ENCODE results near the gene RSPO4.

RSPO4 gene

GRCh38 chr20:940926-941325 is 61.2 kb downstream of the RSPO4 start:
- no peak for FAIRE-seq

- FAIRE-seq, result no peak
Measured at GRCh38 chr20:939606-940005, 62.5 kb downstream of the RSPO4 start.

- no peak for FAIRE-seq
Measured at GRCh38 chr20:934186-934840, 67.8 kb downstream of the RSPO4 start.

DNA sequence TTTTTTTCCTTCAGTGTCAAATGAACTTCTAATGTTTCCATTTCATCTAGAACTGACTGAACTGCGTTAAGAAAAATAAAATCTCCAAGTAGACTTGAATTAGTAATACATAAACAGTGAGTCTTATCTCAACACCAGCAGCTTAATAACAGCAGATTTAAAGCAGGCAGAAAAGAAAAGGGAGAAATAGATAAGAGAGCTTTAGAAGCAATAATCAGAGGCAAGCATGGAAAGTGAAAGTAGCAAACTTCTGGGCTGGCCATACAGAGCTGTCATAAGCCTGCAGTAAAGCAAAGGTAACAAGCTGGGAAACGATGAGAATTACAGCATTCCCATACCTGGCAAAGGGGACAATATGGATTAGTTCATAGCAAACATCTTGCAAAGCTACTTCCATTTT is 69.1 kb downstream of the RSPO4 start:
- no peak for FAIRE-seq

- FAIRE-seq, result no peak
Measured at GRCh38 chr20:931401-931800, 70.7 kb downstream of the RSPO4 start.

- FAIRE-seq, result no peak
Measured at GRCh38 chr20:926670-927069, 75.4 kb downstream of the RSPO4 start.

GRCh38 chr20:925516-925915 is 76.6 kb downstream of the RSPO4 start:
- FAIRE-seq, result no peak

DNA sequence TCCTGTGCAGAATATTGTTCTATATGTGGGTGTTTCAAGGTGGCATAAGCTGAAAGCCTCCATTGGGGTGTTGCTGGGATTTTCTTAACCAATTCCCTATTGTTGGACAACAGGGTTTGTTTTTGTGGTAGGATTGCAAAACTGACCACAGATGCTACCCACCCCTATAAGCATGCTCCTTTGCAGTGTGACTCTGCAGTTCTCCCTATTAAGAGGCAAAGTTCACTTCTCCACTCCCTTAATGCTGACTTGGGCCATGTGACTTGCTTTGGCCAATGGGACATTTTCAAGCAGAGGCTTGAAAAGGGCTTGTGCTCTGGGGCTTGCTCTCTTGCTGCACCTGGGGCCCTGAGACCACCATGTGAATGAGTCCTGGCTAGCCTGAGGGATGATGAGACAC is 77.5 kb downstream of the RSPO4 start:
- FAIRE-seq, result no peak

GRCh38 chr20:922781-923180 is 79.3 kb downstream of the RSPO4 start:
- no peak for FAIRE-seq

DNA sequence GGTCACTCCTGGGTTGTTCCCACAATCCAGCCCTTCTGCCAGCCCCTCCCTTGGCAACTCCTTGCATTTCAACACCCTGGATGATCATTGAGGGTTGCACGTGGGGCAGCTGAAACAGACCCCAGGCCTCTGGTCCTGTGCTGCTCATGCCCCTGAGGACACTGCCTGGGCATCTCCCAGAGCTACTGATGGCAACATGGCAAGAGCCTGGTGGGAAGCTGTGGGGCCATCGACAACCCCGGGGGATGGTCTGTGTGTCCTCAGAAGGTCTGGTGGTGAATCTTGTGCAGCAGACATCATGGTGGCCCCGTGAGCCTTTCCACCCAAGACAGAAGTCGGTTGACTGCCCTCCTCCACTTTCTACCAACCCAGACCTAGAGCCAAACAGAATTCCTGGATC is 81.0 kb downstream of the RSPO4 start:
- no peak for FAIRE-seq

- FAIRE-seq, result no peak
Measured at GRCh38 chr20:920311-920710, 81.8 kb downstream of the RSPO4 start.

GRCh38 chr20:919491-919916 is 82.6 kb downstream of the RSPO4 start:
- FAIRE-seq, result no peak

GRCh38 chr20:917416-917815 is 84.7 kb downstream of the RSPO4 start:
- FAIRE-seq, result no peak

DNA sequence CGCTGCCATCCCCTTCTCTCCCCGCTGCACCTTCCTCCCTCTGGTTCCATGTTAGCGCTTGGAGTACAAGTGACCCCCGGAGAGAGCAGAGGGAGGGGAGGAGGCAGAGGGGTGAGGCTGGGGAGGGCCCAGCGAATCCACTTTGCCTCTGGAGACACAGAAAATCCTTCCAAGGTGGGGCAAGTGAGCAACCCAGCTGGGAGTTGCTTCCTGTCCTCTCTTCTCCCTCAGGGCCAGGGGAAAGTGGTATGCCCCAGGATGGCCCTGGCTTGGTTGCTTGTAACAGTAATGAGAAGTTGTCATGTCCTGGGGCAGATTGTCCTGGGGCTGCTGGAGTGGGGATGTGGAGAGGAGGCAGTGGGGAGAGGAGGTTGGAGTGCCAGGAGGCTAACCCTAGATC is 85.3 kb downstream of the RSPO4 start:
- FAIRE-seq, result no peak

- no peak for FAIRE-seq
Measured at GRCh38 chr20:916125-916799, 85.8 kb downstream of the RSPO4 start, which contains the start of gene ANGPT4. Gene ANGPT4, minus strand, starts transcription at chr20:916334. Its CDS starts 120 bp downstream, at chr20:916214.

DNA sequence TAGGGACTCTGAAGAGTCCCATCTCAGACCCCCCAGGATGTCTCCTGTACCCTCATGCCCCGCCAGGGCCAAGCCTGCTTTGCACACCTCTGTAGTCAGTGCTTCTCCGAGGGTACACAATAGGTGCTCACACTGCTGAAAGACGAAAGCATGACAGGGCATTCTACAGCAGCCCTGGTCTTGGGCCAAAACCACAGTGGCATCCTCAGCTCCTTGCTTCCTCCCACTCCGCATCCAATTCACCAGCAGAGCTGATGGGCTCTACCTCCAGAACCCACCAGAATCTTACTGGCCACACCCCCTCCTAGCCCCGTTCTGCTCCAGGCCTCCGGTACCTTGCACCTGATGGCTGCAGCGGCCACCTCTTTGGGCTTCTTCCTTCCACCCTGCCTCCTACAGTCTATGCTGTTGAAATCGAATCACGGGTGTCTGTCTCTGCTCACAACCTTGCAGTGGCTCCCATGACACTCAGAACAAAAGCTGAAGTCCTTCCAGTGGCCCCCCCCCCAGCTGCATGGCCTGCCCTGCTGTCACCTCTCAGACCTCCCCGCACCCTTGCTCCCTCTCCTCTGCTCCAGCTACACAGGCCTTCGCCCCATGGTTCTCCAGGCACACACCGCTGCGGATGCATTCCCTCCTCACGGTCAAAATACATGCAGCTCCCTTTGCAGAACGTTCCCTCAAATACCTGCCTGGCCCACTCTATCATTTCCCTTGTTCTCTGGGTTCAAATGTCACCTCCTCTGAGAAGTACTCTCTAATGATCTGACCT is 87.2 kb downstream of the RSPO4 start:
- FAIRE-seq, result no peak

GRCh38 chr20:913306-913849 is 88.7 kb downstream of the RSPO4 start:
- FAIRE-seq, result no peak

GRCh38 chr20:911882-912600 is 90.1 kb downstream of the RSPO4 start:
- FAIRE-seq, result no peak

- no peak for FAIRE-seq
Measured at GRCh38 chr20:910870-911770, 91.0 kb downstream of the RSPO4 start.

- no peak for FAIRE-seq
Measured at GRCh38 chr20:910132-910869, 91.8 kb downstream of the RSPO4 start.

- no peak for FAIRE-seq
Measured at GRCh38 chr20:909641-910040, 92.5 kb downstream of the RSPO4 start.

All from endometrium (tissue), 2 donors.